Activated CD8-positive, alpha-beta memory T cell treated with anti-CD3 and anti-CD28 coated beads, Interleukin-2, amount 50 U/mL, for 48 hours (primary cell): ENCODE data around the gene ARID4B.
"Not testable (repeated sequence)": the region's sequence is repeated elsewhere in the genome, so short reads cannot be mapped to it uniquely, and the experiment has no call there.

Experiments
- DNase-seq: peaks from one replicate; pipeline ENCODE4 v3.0.0-alpha.2; 2020

Gene ARID4B

DNA sequence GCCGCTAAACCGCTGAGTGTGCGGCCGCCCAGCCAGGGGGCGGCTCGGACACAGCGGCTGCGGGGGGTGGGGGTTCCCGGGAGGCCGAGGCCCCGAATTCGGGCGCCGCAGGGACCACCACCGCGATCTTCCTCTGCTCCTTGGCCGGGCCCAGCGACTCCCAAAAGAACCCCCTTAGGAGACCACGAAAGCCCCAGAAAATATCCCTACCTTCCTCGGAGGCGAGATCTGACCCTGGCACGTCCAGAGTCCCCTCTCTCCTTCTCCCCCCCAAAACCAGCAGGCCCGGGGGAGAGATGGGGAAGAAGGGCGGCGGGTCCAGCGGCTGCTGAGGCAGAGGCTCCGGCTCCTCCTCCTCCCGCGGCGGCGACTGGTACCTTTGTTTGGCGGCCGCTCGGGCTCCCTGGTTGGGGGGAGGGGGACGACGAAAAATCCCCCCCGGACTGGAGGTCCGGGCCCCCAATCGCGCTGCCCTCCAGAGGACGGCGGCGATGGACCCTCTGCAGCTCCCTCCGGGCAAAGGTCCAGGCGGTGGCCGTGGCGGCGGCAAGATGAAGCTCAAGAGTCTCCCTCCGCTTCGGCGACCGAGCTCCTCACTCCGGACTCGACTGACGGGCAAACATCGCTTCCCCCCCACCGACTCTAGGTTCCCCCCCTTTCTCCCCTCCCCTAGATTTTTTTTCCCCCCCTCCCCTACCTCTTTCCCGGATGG lies at the start of gene ARID4B:
Gene ARID4B (minus strand): TSS at position 621 of the 712 bp plus-strand sequence. CDS start 1,260 bp downstream, outside the sequence.
- DNase-seq = peak; percentile 83

GRCh38 chr1:235375919-235376605 lies 48.1 kb upstream of the ARID4B start:
- DNase-seq = no peak

DNA sequence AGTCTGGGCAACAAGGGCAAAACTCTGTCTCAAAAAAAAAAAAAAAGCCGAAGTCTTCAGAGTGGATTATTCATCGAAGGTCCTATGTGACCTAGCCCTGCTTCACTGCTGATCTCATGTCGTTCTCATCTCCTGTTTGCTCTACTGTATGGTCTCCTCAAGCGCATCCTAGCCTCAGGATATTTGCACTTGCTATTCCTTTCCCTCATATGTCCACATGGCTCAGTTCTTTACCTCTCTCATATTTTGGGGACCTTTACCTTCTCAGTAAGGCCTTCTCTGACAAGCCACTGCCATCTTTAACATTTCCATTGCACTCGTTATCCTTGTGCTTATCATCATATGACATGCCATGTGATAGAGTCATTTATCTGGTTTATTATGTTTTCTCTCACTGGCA lies 41.8 kb upstream of the ARID4B start:
- no peak for DNase-seq

DNA sequence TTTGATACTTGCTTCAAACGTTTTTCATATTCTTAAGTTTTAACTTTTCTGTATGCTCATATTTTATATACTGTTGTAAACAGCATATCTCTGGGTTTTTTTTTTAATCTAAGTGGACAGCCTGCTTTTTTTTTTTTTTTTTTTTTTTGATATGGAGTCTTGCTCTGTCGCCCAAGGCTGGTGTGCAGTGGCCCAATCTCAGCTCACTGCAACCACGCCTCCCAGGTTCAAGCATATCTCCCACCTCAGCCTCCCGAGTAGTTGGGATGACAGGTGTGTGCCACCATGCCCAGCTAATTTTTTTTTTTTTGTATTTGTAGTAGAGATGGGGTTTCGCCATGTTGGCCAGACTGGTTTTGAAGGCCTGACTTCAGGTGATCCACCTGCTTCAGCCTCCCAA lies 40.4 kb upstream of the ARID4B start:
- DNase-seq = no peak

DNA sequence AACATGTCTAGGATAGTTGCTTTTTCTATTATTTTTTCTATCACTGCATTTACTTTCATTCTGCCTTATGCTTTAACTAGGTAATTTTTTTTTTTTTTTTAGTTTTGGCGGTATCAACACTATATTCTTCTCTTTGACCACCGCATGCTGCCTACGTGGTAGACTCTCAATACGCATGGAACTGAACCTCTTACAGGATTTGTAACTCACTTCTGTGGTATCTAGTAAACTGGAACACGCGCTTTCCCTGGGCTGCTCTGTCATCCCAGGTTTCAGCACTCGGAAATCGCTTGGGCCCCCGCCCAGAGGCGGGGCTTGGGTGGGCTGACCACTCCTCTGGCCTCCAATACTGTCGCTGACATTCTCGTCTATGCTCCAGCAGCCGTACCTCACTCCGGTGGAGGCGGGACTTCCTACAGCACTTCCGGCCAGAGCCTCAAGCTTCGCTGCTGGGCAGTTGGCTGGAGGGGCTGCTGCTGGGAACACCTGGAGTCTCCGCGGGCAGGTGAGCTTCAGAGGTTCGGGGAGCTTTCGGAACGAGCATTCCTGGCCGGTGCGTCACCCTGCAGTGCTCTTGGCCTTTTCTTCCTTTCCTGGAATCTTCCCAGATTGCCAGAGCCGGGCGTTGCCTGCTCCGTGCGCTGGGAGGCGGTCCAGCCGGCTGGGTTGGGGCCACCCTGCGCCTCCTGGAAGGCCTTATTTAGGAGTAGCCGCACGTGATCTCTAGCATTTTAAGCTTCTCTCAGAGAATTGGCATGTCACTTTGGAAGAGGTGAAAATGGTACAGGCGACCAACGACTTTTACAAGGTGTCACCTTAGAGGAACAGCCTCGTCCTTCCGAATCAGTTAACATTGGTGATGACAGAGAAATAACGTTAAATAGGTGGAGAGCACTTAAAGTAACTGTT lies 39.3 kb upstream of the ARID4B start, which contains the start of gene TBCE:
Gene TBCE (plus strand): TSS at position 428 of the 909 bp plus-strand sequence. CDS start 12,623 bp downstream, outside the sequence.
- DNase-seq = peak; percentile 91

- peak; percentile 61 for DNase-seq
These were observed 38.3 kb upstream of the ARID4B start for GRCh38 chr1:235366286-235366685.

GRCh38 chr1:235364189-235364588 lies 36.2 kb upstream of the ARID4B start:
- DNase-seq = not testable (repeated sequence)

- DNase-seq = no peak
These were observed 30.9 kb upstream of the ARID4B start for GRCh38 chr1:235358899-235359298.

DNA sequence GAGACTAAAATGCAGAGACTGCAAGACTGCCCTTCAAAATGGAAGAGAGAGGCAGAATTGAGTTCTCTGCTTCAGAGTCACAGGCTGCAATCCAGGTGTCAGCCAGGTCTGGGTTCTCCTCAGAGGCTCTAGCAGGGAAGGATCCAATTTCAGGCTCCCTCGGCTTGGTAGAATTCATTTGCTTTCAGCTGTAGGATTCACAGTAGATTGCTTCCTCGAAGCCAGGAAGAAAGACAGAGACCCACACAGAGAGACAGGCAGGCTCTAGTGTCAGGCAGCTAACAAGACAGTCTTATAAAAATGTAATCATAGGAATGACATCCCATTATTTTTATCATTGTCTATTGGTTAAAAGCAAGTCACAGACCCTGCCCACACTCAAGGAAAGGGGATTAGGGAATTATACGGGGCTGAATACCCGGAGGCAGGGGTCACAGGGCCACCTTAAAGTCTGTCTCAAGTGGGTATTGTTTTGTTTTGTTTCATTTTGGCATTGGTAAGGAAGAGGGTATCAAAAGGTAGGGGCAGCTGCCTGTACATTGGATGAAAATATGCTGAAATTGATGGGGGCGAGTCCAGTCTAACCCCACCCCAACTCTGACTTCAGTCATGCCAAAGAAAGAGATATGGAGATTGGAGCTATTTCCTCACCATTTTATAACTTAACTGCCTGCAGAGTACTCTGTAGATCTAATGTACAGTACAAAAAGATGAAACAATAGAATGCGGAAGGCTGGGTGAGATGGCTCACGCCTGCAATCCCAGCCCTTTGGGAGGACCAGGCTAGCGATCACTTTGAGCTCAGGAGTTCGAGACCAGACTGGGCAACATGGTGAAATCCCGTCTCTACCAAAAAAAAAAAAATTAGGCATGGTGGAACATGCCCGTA lies 29.8 kb upstream of the ARID4B start:
- DNase-seq = no peak

- no peak for DNase-seq
These were observed 23.9 kb upstream of the ARID4B start for GRCh38 chr1:235351898-235352297.

GRCh38 chr1:235351441-235351840 lies 23.5 kb upstream of the ARID4B start:
- DNase-seq = no peak

GRCh38 chr1:235343726-235344125 lies 15.7 kb upstream of the ARID4B start:
- no peak for DNase-seq

- DNase-seq = no peak
These were observed 14.5 kb upstream of the ARID4B start for GRCh38 chr1:235342471-235342870.

GRCh38 chr1:235342039-235342438 lies 14.1 kb upstream of the ARID4B start:
- DNase-seq = no peak

DNA sequence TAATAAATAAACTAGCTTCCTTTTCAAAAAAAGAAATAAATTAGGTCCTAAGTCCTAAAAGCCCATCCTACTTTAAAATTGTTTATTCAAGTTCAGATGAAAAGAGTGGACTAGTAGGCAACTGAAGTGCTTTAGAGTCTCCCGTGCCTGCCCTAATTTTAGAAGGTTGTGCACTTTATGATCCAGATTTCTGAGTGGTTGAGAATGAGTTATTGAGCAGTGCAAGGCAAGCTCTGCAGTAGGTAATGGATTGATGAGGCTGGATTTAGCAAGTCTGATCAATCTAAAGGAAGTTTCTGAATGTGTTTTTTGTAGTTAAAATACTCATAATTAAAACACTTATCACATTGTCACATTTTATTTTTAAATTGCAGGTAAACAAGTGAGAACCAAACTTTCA lies 13.4 kb upstream of the ARID4B start:
- no peak for DNase-seq

- DNase-seq = no peak
These were observed 11.8 kb upstream of the ARID4B start for GRCh38 chr1:235339746-235340145.

GRCh38 chr1:235336903-235337302 lies 8.9 kb upstream of the ARID4B start:
- DNase-seq = no peak

GRCh38 chr1:235331401-235331800 lies 3.4 kb upstream of the ARID4B start:
- DNase-seq = no peak

DNA sequence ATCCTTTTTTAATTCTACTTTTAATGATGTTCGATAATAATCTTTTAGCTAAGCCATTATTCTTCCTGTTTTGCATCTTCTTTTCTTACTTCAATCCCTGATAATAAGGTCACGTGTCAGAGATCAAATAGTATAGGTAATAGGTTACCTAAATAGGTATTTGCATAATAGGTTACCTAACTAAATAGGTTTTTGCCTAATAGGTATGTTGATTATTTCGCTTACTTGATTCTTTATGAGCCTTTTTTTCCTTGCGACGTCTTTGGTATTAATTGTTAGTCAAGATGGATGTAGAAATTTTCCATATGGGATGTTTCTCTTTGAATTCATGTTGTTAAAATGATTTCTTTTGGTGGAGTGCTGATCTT lies 2.9 kb upstream of the ARID4B start:
- DNase-seq = no peak

- peak; percentile 71 for DNase-seq
These were observed 1.3 kb upstream of the ARID4B start for GRCh38 chr1:235329139-235329902.
